NCI-H345 treated with DMSO at 0.1 percent for 48 hours (cell line): ENCODE data around the gene CHRNA3.
"Not testable (repeated sequence)": the region's sequence is repeated elsewhere in the genome, so short reads cannot be mapped to it uniquely, and the experiment has no call there.

Experiments used
- DNase-seq: peaks from one replicate; lab custom pipeline; 2025; ENCODE audit not compliant: unreplicated experiment; lab: John Stamatoyannopoulos, UW

Gene CHRNA3

DNA sequence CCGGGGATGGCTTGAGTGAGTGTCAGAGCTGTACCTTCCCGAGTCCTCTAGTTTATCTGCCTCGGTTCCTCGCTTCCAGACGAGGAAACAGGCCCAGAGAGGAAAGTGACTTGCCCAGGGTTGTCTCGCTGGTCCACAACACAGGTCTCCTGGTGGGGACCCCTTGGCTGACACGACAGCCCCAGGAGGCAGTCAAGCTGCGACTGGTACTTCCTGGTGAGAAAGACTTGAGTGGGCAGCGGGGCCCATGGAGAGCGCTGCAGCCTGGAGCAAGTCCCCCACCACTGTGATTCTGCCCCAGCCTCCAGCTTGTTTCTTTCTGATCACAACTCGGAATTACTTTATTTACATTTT, 56.1 kb downstream of the CHRNA3 start:
- DNase-seq = no peak

DNA sequence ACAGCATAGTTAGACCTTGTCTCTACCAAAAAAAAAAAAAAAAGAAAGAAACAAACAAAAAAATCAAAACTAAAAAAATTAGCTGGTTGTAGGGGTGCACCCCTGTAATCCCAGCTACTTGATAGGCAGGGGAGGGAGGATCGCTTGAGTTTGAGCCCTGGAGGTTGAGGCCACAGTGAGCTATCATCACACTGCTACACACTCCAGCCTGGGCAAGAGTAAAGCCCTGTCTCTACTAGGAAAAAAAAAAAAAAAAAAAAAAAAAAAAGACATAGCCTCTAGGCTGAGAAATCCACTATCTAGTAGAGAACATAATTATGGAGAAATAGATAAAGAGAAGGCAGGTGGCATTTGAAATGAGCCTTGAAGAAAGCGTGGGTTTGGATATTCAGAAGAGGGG, 57.7 kb downstream of the CHRNA3 start:
- DNase-seq = no peak

DNA sequence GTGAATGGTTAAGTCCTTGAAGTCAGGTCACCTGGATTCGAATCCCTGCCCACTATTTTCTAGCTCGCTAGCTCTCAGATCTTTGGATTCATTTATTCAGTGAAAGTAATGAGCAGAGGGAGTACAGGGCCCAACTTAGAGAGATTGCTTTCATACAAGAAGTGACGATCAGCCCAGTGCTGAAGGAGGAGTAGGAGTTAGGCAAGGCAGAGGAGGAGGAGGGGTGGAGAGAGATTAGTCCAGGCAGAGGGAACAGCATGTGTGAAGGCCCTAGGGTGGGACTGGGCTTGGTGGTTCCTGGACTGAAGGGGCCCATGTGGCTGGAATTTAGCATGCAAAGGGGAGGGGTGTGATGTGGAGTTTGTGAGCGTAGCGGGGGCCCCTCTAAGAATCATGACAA, 59.3 kb downstream of the CHRNA3 start:
- no peak for DNase-seq

DNA sequence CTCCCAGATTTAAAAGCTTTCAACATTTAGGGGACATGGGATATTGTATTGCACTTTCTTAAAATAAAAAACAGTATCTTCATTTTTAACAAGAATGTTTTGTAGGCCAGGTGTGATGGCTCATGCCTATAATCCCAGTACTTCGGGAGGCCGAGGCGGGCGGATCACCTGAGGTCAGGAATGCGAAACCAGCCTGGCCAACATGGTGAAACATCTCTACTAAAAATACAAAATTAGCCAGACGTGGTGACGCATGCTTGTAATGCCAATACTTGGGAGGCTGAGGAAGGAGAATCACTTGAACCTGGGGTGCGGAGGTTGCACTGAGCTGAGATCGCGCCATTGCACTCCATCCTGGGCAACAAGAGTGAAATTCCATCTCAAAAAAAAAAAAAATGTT, 60.6 kb downstream of the CHRNA3 start:
- DNase-seq = not testable (repeated sequence)

DNA sequence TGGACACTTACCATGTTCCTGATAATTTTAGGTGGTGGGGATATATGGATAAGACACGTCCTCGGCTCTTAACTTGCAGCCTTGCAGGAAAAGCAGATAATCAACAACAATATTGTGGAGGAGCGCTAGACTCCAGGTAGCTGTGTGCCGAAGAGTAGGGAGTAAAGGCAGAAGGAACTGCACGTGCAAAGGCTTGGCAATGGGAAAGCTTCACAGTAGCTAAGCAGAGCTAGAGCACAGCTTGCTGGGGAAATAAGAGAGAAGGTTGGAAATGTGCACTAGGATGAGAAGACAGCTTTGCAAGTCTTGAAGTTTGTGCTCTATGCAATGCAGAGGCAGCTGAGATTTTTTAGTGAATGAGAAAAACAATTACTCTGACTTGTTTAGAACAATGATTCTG, 68.2 kb downstream of the CHRNA3 start:
- DNase-seq = no peak

DNA sequence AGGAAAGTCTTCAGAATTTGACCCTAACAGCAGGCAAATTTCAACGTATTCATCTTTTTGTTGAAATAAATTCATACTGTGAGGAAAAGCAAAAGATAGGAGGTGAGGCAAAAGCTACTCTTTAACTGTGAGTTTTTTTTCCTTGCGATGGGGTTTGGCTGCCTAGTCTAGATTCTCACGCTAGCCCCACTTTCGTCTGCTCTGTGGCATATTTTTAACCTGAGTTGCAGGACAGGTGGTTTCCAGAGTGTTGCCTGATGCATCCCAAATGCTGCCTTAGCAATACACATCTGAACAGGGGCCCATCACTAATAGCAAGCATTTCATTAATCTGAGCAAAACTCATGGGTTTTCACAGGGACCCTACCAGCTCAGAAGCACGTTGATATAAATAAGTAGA, 68.9 kb downstream of the CHRNA3 start:
- DNase-seq = no peak

DNA sequence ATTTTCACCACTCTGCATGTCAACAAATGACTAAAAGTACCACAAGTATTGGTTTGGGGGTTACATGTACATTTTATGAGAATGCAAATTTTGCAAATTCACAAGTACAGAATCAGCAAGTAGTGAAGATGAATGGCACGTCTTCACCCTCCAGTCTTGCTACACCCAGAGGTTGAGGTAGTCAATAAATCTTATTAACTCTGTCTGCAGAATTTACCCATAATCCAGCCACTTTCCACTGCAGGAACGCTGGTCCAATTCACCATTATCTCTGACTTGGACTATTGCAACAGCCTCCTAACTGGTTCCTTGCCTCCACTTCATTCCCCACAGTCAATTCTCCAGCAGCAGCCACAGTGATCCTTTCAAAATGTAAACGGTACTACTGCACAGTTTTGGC, 70.0 kb downstream of the CHRNA3 start:
- DNase-seq = no peak

DNA sequence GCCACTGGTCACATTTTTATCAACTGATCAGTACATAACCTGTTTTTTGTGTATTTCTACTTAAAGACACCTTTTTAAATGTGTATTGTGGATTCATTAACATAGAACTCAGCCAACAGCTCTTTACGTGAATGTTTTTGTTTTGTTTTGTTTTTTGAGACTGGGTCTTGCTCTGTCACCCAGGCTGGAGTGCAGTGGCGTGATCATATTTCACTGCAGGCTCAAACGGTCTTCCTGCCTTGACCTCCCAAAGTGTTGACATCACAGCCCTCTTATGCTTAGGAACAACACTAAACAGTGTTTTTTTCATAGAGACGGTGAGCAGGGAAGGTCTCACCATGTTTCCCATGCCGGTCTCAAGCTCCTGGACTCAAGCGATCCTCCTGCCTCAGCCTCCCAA, 70.6 kb downstream of the CHRNA3 start:
- DNase-seq = no peak
